ENCODE data around the gene ZBTB5. TPM values are rescaled to one million over a fixed set of nuclear protein-coding genes. Genes with fewer than 3 reads are reported as not detected.
A peak's percentile ranks its signal among the peaks of the same experiment; 100 is the strongest.
"Not testable (repeated sequence)": the region's sequence is repeated elsewhere in the genome, so short reads cannot be mapped to it uniquely, and the experiment has no call there.

ZBTB5 gene
- total RNA-seq, 2 donors from 2014 or later, result 9.9 to 13.2 TPM

DNA sequence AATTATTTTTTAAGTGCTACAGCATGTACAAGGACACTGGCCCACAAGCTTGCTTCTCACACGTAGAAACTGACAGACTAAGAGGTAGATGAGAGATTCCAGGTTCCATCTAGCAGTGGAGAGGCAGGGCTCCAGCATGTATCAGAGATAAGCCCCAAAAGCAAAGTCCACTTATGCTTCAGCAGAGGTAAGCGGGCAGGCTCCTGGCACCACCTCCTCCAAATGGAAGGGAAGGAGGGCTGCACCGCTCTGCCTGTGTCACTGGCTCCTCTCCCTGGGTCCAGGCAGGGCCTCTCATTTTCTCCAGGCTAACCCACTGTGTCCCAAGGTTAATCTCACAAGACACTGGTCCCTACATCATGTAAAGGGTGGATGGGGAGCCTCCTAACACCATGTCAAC is 26.9 kb downstream of the ZBTB5 start:
- Mint-ChIP-seq H3K4me3 (no peak overlapping the region), H3K27me3 (ENCODE audit: low read depth) (no peaks in the 10 kb centered on the region), H3K36me3 (ENCODE audit: insufficient read depth in 2 of 2) (peaks cover 6 to 11% of the 10 kb centered on the region in 2 donors), H3K9me3 (no peaks in the 10 kb centered on the region), H3K4me1 (ENCODE audit: low read depth) (no peaks in the 10 kb centered on the region), H3K27ac (no peak overlapping the region)
- DNase-seq, result no peak
- no peak for ATAC-seq (replicated peaks in 1 of 2)

DNA sequence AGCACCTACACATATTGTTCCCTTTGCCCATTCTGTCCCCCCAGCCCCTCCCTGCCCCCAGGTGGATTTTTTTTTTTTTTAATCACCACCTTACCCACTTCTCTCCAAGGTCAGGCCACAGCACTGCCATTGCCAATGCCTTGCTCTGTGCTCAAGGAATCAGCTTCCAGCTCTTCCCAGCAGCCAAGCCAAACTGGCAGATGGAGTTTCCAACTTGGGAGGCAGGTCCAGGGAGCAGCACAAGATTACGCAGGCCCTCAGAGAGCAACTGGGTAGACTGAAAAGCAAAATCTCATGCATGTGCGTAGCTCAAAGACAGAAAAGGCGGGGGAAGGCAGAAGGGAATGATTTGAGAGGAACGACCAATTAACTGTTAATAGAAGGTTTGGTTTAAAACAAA is 27.6 kb downstream of the ZBTB5 start:
- no peaks in the 10 kb centered on the region for H3K4me1 Mint-ChIP-seq (ENCODE audit: low read depth)
- no peaks in the 10 kb centered on the region for H3K27me3 Mint-ChIP-seq (ENCODE audit: low read depth)
- no peak overlapping the region for H3K4me3 Mint-ChIP-seq
- H3K9me3 Mint-ChIP-seq, result no peaks in the 10 kb centered on the region
- ATAC-seq (replicated peaks in 1 of 2), result no peak
- peaks cover 6 to 8% of the 10 kb centered on the region in 2 donors for H3K36me3 Mint-ChIP-seq (ENCODE audit: insufficient read depth in 2 of 2)
- DNase-seq, result no peak
- no peak overlapping the region for H3K27ac Mint-ChIP-seq

DNA sequence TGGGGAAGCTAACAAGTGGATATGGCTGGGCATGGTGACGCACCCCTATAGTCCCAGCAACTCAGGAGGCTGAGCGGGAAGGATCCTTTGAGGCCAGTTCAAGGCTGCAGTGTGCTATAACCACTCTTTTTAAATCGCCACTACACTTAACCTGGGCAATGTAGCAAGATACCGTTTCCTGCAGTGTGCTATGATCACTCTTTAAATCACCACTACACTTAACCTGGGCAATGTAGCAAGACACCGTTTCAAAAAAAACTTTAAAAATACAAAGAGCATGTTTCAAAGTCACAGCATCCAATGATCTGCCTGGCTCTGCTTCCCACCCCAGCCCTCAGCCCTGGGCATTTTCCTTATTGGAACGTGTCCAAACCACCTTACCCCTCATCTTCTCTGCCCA is 28.2 kb downstream of the ZBTB5 start:
- Mint-ChIP-seq H3K4me1 (ENCODE audit: low read depth) (no peaks in the 10 kb centered on the region), H3K9me3 (no peaks in the 10 kb centered on the region), H3K27ac (no peak overlapping the region), H3K36me3 (ENCODE audit: insufficient read depth in 2 of 2) (peaks cover 6 to 8% of the 10 kb centered on the region in 2 donors), H3K4me3 (no peak overlapping the region), H3K27me3 (ENCODE audit: low read depth) (no peaks in the 10 kb centered on the region)
- DNase-seq (no peak), ATAC-seq (replicated peaks in 1 of 2) (no peak)

DNA sequence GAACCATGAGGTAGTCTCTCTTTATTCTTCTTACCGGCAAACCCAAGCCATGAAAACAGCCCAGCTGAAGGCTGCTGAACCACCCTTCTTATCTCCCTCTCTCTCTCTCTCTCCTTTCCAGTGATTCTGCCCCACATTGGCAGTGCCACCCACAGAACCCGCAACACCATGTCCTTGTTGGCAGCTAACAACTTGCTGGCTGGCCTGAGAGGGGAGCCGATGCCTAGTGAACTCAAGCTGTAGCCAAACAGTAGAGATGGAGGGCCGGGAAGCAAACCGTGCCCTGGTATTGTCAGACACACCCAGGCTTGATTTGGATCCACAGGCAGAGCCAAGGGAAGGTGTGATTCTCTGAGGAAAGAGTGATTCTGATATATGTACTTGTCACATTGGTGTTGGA is 28.7 kb downstream of the ZBTB5 start:
- ATAC-seq (replicated peaks in 1 of 2) (no peak), DNase-seq (no peak)
- Mint-ChIP-seq H3K9me3 (no peaks in the 10 kb centered on the region), H3K36me3 (ENCODE audit: insufficient read depth in 2 of 2) (peaks cover 4 to 6% of the 10 kb centered on the region in 2 donors), H3K4me3 (no peak overlapping the region), H3K4me1 (ENCODE audit: low read depth) (no peaks in the 10 kb centered on the region), H3K27me3 (ENCODE audit: low read depth) (no peaks in the 10 kb centered on the region), H3K27ac (no peak overlapping the region)

DNA sequence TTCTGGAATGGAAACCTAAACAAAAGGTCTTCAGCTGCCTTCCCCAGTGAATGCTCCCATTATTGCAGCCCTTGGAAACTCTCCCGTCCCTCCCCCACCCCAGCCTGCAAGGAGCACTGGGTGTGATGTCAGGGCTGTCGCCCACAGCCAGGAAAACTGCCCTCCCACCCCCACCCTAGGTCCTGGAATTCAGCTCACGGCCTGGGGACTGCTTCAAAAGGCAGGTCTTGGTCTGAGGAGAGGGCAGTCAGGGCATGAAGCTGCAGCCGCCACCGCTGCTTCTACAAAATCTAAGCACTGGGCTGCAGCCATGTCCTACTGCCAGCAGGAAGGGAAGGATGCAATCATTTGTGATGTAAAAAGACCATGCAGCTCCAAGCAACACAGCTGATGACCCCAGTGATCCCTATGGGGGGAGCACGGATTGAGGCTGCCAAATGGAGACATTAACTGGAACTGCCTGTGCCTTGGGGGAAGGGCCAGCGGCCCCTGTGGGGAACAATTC is 31.3 kb downstream of the ZBTB5 start:
- DNase-seq (no peak), ATAC-seq (replicated peaks in 1 of 2) (no peak)
- H3K36me3 Mint-ChIP-seq (ENCODE audit: insufficient read depth in 2 of 2), result peaks cover 1 to 3% of the 10 kb centered on the region in 2 donors
- no peak overlapping the region for H3K4me3 Mint-ChIP-seq
- no peak overlapping the region for H3K27ac Mint-ChIP-seq
- no peaks in the 10 kb centered on the region for H3K9me3 Mint-ChIP-seq
- H3K27me3 Mint-ChIP-seq (ENCODE audit: low read depth), result no peaks in the 10 kb centered on the region
- no peaks in the 10 kb centered on the region for H3K4me1 Mint-ChIP-seq (ENCODE audit: low read depth)

DNA sequence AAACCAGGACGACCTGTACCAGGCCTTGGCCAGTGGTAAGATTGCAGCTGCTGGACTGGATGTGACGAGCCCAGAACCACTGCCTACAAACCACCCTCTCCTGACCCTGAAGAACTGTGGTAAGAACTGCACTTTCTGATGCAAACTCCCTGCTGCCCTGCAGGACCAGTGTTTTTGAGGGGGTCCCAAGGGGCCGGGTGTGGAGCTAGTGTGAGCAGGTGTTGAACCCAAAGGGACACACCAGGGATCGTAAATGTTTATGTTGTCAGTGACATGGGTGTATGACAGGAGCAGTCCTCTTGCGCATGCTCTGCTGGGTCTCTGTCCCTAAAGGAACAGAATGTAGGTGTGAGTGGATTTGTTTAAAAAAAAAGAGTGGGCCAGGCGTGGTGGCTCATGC is 33.2 kb downstream of the ZBTB5 start:
- Mint-ChIP-seq H3K9me3 (no peaks in the 10 kb centered on the region), H3K4me3 (no peak overlapping the region), H3K4me1 (ENCODE audit: low read depth) (no peaks in the 10 kb centered on the region), H3K27me3 (ENCODE audit: low read depth) (no peaks in the 10 kb centered on the region), H3K27ac (peak overlapping the region; percentile 40), H3K36me3 (ENCODE audit: insufficient read depth in 2 of 2) (peaks cover 3 to 5% of the 10 kb centered on the region in 2 donors)
- DNase-seq (no peak), ATAC-seq (replicated peaks in 1 of 2) (no peak)

DNA sequence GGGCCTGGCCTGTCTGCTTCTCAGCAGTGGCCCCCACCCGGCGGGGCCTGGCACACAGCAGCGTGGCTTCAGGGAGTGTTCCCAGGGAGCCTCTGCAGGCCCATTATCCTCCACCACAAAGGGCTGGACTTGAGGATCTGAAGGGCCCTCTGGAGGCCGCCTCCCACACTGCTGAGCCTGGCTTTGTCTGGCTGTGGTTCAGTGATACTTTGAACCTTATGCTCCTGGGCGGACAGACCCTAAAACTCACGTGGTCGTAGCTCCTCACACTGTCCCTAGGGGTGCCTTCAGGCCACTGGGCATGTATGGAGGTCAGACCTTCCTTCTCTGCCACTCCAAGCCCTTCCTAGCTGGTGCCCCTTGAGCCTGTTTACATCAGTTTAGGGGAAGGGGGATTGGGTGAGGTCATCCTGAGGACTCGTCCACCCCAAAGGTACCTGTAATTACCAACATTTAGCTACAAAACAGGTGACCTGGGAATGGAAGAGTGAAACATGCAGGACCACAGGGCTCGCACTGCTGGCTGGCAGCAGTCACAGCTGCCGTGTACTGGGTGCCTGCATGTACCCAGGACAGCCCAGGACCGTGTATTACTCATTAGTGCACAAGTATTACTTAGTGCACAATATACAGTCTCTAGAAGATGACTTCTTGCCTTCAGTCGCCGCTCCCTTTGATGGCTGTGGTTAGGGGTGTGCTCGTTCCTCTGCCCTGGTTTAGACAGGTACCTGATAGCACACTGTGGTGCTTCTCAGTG is 34.2 kb downstream of the ZBTB5 start:
- DNase-seq, result no peak
- Mint-ChIP-seq H3K27me3 (ENCODE audit: low read depth) (no peaks in the 10 kb centered on the region), H3K4me3 (no peak overlapping the region), H3K27ac (no peak overlapping the region), H3K9me3 (no peaks in the 10 kb centered on the region), H3K36me3 (ENCODE audit: insufficient read depth in 2 of 2) (peaks cover 0 to 13% of the 10 kb centered on the region in 2 donors), H3K4me1 (ENCODE audit: low read depth) (no peaks in the 10 kb centered on the region)
- ATAC-seq (replicated peaks in 1 of 2), result peak in 1 of 2 donors; percentile 6

DNA sequence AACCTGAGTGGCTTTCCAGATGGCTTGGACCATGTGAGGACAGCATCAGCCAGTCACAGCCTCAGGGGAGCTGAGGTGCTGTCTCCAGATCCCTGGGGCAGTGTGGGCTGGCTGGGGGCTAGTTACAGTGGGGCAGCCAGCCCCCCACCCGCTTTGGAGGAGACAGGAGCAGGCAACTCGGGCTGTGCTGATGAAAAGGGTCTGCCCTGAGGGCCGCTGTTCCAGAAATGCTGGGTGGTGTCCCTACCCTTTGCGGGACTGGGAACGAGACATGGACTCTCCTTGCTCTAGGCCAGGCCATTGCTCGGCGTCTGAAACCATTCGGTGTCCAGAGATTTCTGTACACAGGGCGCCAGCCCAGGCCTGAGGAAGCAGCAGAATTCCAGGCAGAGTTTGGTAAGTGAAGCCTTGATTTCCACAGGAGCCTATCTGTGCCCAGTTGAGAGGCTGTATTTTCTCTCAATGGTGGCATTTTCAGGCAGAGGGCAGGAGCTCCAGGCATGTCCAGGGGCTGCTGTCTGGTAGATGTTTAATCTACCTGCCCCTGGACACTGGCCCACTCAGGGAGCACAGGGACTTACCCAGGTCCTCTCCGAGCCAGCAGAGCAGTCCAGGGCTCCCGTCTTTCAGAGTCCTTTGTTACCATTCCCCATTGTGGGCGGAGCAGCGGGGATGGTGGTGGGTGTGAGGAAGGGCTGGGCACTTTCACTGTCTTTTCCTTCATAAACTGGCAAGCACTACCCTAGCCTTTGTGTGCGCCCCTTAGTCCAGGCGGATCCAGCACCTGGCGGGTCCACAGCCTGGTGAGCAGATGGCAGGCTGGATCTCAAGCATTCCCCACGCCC is 35.6 kb downstream of the ZBTB5 start:
- no peak overlapping the region for H3K27ac Mint-ChIP-seq
- ATAC-seq (replicated peaks in 1 of 2) (no peak), DNase-seq (no peak)
- H3K4me1 Mint-ChIP-seq (ENCODE audit: low read depth), result no peaks in the 10 kb centered on the region
- H3K27me3 Mint-ChIP-seq (ENCODE audit: low read depth), result no peaks in the 10 kb centered on the region
- H3K9me3 Mint-ChIP-seq, result no peaks in the 10 kb centered on the region
- no peak overlapping the region for H3K4me3 Mint-ChIP-seq
- H3K36me3 Mint-ChIP-seq (ENCODE audit: insufficient read depth in 2 of 2), result peaks cover 0 to 16% of the 10 kb centered on the region in 2 donors

DNA sequence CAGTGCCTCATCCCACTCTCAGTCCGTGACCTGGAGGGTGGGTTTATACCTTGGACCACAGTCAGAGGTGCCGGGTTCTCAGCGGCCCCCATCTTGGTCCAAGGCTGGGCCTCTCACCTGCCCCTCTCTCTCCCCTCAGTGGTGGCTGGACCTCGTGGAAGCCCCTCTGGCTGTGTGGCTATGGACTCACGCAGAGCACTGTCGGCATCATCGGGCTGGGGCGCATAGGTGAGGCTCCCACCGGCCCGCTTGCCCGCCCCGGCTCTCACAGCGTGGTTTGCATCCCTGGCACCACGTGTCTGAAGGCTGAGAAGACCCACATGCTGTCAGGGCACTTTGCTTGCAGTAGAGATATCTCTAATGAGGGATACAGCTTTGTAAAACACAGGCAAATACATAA is 36.9 kb downstream of the ZBTB5 start:
- DNase-seq, result no peak
- peaks cover 9% of the 10 kb centered on the region for H3K4me1 Mint-ChIP-seq (ENCODE audit: low read depth)
- peaks cover 0 to 16% of the 10 kb centered on the region in 2 donors for H3K36me3 Mint-ChIP-seq (ENCODE audit: insufficient read depth in 2 of 2)
- no peak overlapping the region for H3K27ac Mint-ChIP-seq
- H3K9me3 Mint-ChIP-seq, result no peaks in the 10 kb centered on the region
- no peak overlapping the region for H3K4me3 Mint-ChIP-seq
- H3K27me3 Mint-ChIP-seq (ENCODE audit: low read depth), result no peaks in the 10 kb centered on the region
- ATAC-seq (replicated peaks in 1 of 2), result no peak

DNA sequence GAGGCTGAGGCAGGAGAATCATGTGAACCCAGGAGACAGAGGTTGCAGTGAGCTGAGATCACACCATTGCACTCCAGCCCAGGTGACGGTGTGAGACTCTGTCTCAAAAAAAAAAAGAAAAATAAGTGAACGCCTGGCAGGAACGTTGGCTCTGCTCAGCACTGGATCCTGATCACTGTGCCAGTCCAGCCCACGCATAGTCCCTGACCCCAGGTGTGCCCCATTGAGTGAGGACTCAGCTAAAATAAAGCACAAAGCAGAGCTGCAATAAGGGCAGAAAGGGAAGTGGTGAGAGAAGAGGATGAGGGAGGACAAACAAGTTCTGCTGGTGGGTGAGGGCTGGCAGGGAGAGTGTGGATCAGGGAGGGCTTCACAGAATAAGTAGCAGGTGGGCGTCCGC is 38.4 kb downstream of the ZBTB5 start:
- ATAC-seq (replicated peaks in 1 of 2), result no peak
- H3K36me3 Mint-ChIP-seq (ENCODE audit: insufficient read depth in 2 of 2), result peaks cover 2 to 22% of the 10 kb centered on the region in 2 donors
- H3K27ac Mint-ChIP-seq, result no peak overlapping the region
- no peaks in the 10 kb centered on the region for H3K9me3 Mint-ChIP-seq
- H3K4me3 Mint-ChIP-seq, result no peak overlapping the region
- H3K27me3 Mint-ChIP-seq (ENCODE audit: low read depth), result no peaks in the 10 kb centered on the region
- no peak for DNase-seq
- H3K4me1 Mint-ChIP-seq (ENCODE audit: low read depth), result peaks cover 19% of the 10 kb centered on the region

DNA sequence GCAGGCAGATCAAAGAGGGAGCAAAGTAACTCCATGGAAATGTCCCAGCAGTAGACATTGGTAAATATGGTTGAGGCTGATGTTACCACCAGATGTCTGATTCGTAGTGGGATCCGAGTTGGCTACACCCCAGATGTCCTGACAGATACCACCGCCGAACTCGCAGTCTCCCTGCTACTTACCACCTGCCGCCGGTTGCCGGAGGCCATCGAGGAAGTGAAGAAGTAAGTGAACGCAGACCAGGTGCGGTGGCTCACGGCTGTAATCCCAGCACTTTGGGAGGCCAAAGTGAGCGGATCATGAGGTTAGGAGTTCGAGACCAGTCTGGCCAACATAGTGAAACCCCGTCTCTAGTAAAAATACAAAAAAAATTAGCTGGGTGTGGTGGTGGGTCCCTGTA is 38.8 kb downstream of the ZBTB5 start:
- H3K27me3 Mint-ChIP-seq (ENCODE audit: low read depth); H3K27ac Mint-ChIP-seq; ATAC-seq (replicated peaks in 1 of 2); H3K9me3 Mint-ChIP-seq; DNase-seq; H3K4me3 Mint-ChIP-seq: not testable (repeated sequence)
- H3K36me3 Mint-ChIP-seq (ENCODE audit: insufficient read depth in 2 of 2), result peaks cover 2 to 22% of the 10 kb centered on the region in 2 donors
- peaks cover 22% of the 10 kb centered on the region for H3K4me1 Mint-ChIP-seq (ENCODE audit: low read depth)

DNA sequence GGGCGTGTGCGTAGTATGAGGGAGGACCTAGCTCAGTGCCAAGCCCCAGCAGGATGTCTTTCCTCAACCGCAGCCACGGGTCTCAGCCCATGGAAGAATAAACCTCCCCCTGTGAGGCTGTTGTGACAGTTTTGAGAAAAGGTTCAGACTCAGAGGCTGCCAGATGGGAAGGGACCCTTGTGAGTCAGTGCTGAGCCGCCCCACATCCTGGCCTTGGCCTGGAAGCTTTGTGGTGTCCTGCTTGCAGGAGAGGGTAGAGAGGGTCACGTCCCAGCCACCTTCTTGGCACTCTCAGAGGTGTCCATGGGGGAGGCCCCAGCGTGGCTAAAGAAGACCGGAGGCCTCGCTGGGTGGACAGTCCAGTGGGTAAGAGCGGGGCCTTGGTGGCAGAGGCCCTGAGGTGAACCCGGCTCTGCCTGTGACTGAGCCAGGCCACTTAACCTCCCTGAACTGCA is 39.9 kb downstream of the ZBTB5 start:
- Mint-ChIP-seq H3K9me3 (no peaks in the 10 kb centered on the region), H3K27ac (peak overlapping the region; percentile 28), H3K27me3 (ENCODE audit: low read depth) (no peaks in the 10 kb centered on the region), H3K4me3 (no peak overlapping the region), H3K4me1 (ENCODE audit: low read depth) (peaks cover 22% of the 10 kb centered on the region), H3K36me3 (ENCODE audit: insufficient read depth in 2 of 2) (peaks cover 2 to 22% of the 10 kb centered on the region in 2 donors)
- no peak for DNase-seq
- no peak for ATAC-seq (replicated peaks in 1 of 2)

DNA sequence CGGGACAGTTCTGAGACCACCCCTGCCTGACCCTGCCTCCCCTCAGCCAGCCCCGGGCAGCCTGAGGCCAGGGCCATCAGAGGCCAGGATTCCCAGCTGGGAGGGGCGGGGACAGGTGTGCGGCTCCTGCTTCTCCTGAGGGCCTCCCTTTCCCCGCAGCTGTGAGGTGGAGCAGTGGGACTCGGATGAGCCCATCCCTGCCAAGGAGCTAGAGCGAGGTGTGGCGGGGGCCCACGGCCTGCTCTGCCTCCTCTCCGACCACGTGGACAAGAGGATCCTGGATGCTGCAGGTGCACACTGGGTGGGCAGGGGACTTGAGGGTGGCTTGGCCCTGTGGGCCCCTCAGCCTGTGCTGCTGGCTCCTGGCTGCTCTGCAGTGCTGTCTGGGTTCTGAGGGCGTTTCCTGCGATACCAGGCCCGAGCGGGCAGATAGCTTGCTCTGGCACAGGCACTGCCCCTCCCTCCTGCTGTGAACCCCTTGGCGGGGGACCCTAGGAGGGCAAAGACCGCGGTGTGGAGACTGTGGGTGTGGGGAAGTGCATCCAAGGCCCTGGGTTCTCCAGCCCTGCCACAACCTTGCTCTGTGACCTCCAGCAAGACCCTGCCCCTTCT is 40.5 kb downstream of the ZBTB5 start:
- Mint-ChIP-seq H3K27me3 (ENCODE audit: low read depth) (no peaks in the 10 kb centered on the region), H3K4me1 (ENCODE audit: low read depth) (peaks cover 22% of the 10 kb centered on the region), H3K4me3 (no peak overlapping the region), H3K27ac (peak overlapping the region; percentile 28), H3K36me3 (ENCODE audit: insufficient read depth in 2 of 2) (peaks cover 2 to 22% of the 10 kb centered on the region in 2 donors), H3K9me3 (no peaks in the 10 kb centered on the region)
- DNase-seq, result no peak
- no peak for ATAC-seq (replicated peaks in 1 of 2)

All from activated T-cell treated with anti-CD3 and anti-CD28 coated beads, Interleukin-2, amount 50 U/mL, for 72 hours (primary cell).